ENCODE data around the gene RAB39B.
A peak's percentile ranks its signal among the peaks of the same experiment; 100 is the strongest.
"Not testable (repeated sequence)": the region's sequence is repeated elsewhere in the genome, so short reads cannot be mapped to it uniquely, and the experiment has no call there.

The RAB39B gene, protein sequence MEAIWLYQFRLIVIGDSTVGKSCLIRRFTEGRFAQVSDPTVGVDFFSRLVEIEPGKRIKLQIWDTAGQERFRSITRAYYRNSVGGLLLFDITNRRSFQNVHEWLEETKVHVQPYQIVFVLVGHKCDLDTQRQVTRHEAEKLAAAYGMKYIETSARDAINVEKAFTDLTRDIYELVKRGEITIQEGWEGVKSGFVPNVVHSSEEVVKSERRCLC

DNA sequence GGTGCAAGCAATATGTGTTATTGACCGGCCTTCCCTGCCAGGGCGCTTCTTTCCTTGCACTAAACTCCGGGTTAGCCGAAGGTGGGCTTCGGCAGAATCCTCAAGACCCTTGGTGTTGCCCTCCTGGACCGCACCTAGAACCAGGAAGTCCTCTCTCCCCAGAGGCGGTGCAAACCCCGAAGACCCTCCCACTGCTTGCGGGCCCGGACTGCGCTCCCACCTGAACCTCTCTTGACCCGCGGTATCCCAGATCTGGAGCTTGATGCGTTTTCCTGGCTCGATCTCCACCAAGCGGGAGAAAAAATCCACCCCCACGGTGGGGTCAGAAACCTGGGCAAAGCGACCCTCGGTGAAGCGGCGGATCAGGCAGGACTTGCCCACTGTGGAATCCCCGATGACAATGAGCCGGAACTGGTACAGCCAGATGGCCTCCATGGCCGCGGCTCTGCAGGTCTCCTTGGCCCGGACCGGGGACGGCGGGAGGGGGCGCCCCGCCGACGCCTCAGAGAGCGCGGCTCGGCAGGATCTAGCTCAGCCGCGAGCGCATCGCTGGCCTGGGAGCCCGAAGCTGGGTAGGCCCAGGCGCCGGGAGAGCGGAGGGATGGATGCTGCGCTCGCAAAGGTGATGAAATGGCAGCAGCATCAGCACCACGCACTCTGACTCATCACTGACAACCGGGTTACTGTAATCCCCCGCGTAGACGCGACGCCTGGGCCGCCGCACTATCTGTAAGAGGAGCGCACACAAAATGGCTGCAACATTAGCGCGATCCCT, at the start of gene RAB39B:
Gene RAB39B (minus strand): TSS at position 638 of the 775 bp plus-strand sequence. CDS start 203 bp downstream, at position 435.
- DNase-seq: peak; percentile 63

DNA sequence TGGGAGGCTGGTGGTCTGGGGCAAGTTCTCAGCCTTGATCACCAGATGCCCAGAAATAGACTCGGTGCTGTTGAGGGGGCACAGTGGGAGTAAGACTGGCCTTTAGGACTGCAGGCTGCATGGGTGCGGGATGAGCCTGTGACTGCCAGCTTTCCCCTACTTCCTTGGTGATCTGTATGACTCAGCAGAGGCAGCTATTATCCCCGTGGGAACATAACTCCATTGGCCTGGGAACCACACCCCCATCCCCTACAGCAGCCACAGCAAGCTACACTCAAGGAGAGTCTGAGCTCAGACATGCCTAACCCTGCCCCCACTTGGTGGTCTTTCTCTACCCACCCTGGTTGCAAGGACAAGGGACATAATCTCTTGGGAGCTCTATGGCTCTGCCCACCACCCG, 49.5 kb upstream of the RAB39B start:
- no peak for DNase-seq

DNA sequence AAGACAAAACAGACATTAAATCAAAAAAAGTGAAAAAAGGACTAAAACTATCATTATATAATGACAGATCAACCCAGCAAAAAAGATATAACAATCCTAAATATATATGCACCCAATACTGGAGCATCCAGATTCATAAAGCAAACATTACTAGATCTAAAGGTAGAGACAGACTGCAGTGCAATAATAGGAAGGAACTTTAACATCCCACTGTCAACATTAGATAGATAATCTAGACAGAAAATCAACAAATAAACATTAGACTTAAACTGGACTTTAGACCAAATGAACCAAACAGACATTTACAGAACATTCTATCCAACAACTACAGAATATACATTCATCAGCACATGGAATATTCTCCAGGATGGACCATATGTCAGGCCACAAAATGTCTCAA, 29.5 kb upstream of the RAB39B start:
- no peak for DNase-seq

DNA sequence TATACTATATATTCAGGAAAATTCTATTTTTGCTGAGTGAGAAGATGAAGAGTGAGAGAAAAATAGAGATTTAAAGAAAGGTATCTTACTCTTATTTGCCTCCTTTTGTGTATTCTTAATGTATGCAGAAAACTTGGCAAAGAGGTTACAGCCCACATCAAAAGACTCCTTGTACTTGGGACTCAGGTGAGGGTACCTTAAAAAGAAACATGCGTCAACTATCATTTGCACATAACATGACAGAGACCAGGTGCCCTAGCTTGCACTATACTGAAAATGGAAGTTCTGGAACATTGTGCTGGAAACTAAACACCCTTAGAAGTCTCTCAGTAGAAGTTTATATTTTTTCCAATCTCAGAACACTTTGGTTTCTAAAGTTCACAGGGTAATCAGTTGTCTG, 15.6 kb upstream of the RAB39B start:
- no peak for DNase-seq

DNA sequence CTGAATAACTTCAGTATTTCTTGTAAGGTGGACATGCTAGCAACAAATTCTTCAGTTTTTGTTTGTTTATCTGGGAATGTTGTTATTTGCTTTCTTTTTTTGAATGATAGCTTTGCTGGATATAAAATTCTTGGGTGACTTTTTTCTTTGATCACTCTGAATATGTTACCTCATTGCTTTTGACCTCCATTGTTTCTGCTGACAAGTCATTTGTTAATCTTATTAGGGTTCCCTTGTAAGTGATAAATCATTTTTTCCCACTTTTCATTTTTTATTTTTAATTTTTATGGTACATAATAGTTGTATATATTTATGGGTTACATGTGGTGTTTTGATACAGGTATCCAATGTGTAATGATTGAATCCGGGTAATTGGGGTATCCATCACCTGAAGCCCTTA, 6.7 kb upstream of the RAB39B start:
- no peak for DNase-seq

DNA sequence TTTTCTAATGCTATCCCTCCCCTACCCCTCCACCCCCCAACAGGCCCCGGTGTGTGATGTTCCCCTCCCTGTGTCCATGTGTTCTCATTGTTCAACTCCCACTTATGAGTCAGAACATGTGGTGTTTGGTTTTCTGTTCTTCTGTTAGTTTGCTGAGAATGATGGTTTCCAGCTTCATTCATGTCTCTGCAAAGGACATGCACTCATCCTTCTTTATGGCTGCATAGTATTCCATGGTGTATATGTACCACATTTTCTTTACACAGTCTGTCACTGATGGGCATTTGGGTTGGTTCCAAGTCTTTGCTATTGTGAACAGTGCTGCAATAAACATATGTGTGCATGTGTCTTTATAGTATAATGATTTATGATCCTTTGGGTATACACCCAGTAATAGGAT, 3.7 kb upstream of the RAB39B start:
- not testable (repeated sequence) for DNase-seq

DNA sequence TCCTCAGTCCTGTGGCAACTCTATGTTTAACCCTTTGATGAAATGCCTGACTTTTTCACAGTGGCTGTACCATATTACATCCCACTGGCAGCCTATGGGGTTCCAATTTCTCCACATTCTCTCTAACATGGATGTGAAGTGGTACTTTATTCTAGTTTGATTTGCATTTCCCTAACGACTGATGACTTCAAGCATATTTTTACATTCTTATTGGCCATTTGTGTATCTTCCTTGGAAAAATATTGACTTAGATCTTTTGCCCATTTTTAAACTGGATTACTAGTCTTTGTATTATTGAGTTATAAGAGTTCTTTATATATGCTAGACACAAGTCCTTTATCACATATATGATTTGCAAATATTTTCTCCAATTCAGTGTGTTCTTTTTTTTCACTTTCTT, 2.1 kb upstream of the RAB39B start:
- no peak for DNase-seq

DNA sequence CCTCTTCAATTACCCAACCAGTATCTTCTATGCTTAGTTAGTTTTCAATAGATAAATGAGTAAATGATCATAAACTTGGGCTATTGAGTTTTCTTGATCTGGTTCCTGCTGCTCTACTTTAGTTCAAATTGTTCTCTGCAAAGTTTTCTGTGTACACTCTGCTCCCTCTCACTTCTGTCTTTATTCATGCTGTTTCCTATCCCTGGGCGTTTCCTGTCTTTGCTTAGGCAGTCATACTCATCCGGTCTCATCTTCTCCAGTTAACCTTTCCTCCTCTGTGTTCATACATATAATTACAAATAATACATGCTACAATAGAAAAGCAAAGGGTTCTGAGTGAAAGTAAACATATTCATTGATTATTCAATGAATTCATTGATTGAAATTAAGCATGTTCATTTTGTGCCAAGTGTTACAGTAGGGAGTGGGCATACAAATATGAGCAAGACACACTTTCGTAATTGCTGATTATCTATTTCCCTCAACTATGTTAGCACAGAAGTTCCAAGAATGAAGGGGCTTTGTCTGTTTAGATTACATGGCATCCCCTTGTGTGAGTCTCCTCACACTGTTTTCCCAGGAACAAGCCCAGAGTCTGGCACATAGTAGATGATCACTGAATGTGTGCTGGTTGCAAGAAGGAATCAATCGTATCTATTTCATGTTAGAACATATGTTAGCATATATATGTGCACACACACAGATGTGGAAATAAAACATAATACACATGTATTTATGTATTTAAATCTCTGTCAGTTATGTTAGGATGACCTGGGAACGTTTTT, 1.1 kb downstream of the RAB39B start:
- DNase-seq: peak; percentile 16

DNA sequence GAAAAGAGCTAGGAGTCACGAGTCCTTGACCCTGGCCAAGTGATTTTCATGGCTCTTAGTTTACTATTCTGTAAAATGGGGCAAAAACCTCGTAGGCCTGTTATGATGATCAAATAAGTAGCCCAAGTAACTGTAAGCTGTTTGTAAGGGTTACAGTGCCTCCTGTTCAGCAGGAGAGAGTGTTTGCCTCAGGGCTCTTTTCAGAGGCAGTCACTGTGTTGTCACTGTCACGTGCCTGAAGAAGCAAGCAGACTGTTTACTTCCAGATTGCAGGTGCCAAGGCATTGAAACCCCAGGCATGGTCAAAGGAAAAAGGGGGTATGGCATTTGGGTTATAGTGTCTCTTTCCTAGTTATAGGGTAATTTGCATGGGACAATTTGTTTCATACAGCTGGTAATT, 4.5 kb downstream of the RAB39B start:
- no peak for DNase-seq

DNA sequence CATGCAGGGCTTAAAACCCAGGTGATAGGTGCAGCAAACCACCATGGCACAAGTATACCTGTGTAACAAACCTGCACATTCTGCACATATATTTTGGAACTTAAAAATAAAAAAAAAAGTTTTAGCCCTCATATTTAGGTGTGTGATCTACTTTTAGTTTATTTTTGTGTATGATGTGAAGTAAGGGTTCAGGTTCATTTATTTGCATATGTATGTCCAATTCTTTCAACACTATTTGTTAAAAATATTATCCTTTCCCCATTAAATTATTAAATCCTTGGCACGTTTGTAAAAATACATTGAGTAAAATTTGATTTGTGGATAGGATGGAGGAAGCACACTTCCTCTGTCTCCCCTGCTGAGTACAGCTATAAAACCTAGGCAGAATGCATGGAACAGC, 12.9 kb downstream of the RAB39B start:
- no peak for DNase-seq

DNA sequence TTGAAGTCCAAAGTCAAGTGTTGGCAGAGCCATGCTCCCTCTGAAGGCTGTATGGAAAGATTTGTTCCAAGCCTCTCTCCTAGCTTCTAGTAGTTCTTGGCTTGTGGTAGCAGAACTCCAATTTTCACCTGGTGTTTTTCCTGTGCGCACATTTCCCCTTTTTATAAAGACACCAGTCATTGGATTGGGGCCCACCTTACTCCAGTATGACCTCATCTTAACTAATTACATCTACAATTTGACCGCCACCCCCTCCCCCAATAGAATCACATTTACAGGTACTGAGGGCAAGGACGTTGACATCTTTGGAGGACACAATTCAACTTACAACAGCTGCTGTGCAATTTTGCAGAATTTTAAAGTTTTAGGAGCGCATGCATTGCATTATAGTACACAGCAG, 16.8 kb downstream of the RAB39B start:
- DNase-seq: no peak

DNA sequence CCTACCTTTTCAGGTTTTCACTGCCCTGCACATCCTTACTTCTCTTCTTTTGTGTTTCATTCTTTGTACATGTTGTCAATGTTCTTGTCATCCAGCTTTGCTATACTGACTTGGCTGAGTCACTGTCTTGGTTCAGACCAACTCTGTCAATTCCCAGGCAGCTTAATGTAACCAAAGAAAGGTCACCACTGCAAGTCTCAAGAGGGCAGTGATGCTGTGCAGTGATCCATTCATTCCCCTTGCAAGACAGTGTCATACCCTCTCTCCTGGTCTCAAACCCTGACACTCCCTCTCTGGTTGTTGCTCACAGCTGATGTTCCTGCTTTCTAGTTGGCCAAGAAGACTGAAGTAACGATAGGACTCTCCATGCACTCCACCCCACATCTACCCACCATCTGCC, 17.5 kb downstream of the RAB39B start:
- no peak for DNase-seq

DNA sequence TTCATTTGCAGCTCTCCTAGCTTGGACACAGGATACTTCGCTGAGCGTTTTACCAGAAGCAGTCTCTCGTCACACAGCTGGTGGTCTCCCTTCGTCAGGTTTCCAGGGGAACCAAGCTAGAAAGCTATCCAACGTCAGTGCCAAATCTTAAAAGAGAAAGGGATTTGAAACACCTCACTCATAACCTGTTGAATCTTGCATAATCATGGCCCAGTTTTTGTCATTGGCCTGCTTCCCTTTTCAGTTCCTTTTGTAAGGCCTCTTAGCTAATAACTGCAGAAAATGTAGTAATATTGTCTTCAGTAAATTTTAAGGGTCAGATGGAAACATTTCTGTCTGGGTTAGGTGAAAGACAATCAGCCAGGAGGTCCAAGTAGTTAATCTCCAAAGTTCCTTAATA, 22.0 kb downstream of the RAB39B start:
- no peak for DNase-seq

DNA sequence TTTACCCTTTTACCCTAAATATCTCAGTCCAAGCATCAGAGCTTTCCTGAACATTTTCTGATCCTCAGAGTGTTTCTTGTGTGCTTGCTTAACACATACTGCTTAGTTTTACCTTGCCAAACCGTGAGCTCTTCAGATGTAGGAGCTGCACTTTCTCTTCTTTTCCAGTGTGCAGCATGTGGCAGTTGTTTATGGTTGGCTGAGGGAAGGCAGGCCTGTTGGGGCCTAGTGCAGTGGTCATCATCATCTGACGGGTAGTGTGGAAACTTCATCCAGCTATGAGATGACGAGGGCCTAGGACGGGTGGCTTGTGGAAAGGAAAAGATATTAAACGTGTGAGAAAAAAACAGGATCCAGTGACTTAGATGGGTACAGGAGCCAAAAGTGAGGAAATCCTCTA, 26.6 kb downstream of the RAB39B start:
- no peak for DNase-seq

DNA sequence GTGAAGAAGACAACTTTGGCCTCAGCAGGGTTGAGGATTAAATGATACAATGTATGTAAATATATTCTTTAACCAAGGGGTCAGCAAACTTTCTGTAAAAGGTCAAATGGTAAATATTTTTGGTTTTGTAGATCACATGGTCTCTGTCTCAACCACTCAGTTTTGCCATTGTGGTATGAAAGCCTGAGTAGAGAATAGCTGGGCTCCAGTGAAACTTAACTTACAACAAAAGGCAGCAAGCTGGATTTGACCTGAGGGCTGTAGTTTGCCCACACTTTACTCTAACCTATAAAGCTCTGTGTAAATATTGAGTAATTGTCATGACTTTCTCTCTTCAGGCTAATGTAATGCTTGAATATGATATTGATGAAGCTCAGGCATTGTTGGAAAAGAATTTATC, 28.4 kb downstream of the RAB39B start:
- DNase-seq: no peak

DNA sequence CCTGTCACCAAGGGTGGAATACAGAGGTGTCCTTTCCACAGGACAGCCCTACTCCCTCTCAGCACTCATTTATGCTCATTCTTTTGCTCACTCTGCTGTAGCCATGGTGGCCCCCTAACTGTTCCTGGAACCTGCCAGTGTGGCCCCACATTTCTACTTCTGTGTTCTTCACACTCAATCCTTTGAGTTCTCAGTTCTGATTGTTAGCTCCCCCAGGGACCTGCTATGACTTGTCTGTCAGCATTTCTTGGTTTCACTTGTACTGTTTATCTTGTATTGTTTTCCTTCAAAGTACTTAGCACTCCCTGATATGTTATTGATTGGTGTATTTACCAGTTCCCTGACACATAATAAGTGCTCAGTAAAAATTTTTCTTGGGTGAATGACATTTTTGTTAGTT, 33.1 kb downstream of the RAB39B start:
- no peak for DNase-seq

DNA sequence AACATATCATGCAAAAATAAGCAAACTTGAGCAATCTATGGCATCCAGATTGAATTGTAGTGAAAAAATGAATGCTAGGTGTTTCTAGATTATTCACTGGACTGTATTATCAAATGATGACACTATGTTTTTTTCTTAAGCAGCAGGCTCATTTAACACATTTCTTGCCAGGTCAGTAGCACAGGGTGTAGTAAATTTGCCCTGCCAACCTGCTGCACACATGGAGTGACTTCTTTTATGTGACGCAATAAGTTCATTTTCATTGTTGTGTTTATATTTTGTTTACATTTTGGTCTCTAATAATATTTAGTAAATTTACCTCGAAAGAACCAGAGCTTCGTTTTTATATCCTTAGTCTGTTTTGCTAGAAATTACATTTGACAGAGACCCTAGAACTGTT, 38.5 kb downstream of the RAB39B start:
- no peak for DNase-seq

DNA sequence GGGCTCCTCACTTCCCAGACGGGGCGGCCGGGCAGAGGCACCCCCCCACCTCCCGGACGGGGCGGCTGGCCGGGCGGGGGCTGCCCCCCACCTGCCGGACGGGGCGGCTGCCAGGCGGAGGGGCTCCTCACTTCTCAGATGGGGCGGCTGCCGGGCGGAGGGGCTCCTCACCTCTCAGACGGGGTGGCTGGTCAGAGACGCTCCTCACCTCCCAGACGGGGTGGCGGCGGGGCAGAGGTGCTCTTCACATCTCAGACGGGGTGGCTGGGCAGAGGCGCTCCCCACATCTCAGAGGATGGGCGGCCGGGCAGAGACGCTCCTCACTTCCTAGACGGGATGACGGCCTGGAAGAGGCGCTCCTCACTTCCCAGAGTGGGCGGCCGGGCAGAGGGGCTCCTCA, 40.5 kb downstream of the RAB39B start:
- not testable (repeated sequence) for DNase-seq

DNA sequence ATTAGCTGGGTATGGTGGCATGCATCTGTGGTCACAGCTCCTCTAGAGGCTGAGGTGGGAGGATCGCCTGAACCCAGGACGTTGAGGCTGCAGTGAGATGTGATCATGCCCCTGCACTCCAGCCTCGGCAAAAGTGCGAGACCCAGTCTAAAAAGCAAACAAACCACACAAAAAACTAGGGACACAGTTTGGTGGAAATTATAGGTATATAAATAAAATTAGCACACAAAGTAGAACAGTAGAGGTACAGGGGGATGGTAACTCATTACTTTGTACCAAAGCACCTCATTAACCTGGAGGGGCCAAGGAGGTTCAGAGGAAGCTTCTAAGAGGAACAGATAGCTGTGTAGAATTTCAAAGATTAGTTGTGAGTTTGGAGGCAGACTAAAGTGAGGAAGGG, 42.9 kb downstream of the RAB39B start:
- DNase-seq: no peak

DNA sequence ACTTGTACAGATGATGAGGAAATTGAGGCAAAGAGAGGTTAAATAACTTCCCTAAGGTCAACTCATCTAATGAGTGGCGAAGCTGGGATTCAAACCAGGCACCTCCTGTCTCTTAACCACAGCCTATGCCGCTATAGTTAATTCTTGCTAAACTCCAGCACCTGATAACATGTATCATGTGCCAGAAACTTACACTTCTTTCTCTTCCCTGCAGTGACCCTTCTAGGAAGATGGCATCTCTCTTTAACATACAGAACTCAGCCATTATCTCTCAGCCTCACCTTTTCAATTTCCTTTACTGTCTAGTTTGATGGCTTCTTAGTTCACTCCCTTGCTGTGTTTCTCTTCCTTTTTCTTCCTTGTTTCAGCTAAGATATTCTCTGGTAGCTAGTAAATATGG, 45.5 kb downstream of the RAB39B start:
- DNase-seq: no peak

DNA sequence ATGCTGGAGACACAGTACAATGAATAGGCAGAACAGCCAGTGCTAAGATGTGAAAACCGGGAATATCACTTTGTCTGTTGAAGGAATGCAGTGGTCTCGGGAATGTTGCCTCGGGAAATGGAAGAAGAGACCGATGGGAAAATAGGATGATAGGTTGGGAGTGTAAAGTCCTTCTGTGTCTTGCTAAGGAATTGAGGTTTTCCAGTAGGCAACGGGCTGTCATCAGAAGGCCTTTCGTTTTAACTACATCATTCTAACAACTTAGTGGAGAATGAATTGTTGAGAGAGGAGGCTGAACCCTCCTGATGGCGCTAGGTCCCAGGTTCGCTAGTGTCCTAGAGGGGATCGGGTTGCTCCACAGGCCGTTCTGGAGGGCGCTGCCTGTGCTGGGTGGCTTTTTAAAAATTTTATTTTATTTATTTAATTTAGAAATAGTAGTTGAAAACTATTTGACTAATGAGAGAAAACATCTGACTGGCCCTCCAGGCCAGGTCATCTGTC, 47.3 kb downstream of the RAB39B start:
- peak; percentile 40 for DNase-seq

DNA sequence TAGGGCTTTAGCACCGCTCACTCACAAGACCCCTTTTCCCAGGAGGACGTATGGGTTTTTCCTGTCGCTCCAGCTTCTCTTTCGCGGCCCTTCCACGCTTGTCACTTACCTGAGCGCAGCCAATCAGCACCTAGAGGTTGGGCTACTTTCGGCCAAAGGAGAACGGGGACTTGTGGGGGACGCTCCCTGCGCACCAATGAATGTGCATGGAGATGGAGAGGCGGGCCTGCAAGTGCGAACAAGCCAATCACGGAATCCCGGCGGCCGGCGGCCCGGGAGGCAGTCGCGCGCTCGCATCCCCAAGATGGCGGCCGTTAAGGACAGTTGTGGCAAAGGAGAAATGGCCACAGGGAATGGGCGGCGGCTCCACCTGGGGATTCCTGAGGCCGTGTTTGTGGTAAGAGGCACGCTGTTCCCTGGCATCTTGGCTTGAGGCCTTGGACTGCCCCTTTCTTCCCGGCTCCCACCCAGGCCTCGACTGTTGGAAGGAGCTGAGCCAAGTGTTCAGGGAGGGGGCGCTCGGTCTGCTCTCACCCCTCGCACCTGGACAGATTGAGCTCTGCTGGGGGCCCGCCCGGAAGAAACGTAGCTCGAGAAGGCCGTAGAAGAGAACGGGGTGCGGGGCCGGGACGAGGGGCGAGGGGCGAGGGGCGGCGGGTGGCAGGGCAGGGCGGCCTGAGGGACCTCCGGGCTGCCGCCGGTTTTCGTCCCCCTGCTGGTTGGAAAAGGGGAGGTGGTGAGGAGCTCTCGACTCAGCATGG, 47.9 kb downstream of the RAB39B start, which contains the start of gene VBP1:
Gene VBP1 (plus strand): TSS at position 282 of the 761 bp plus-strand sequence. CDS start 23 bp downstream, at position 305.
- DNase-seq: peak; percentile 87
